Prostate gland (tissue), 2 donors: Measurements from ENCODE around the gene INPP5E. TPM values are rescaled to one million over a fixed set of nuclear protein-coding genes. Genes with fewer than 3 reads are reported as not detected.

Experiments
- DNase-seq: peaks from one replicate; pipeline ENCODE4 v3.0.0-alpha.2; 2019; ENCODE audit warnings: low spot score
- H3K27ac ChIP-seq, 2 donors: fragments of 200-600 bp; sonication (generic); 2 replicates each; pipeline ENCODE4 v1.5.1; 2017 to 2019
- H3K27me3 ChIP-seq: fragments of 200-600 bp; sonication (generic); replicated peaks from 2 replicates; pipeline ENCODE4 v1.5.1; 2019; ENCODE audit not compliant: insufficient read depth
- H3K36me3 ChIP-seq, 2 donors: fragments of 200-600 bp; sonication (generic); 1 replicate in 1 of 2; 2 replicates in 1 of 2; pipeline versions ENCODE4 v1.5.1 to v1.8.1; 2017 to 2019
- H3K4me1 ChIP-seq: fragments of 200-600 bp; sonication (generic); replicated peaks from 2 replicates; pipeline ENCODE4 v1.5.1; 2019
- H3K4me3 ChIP-seq, 2 donors: fragments of 200-600 bp; sonication (generic); 2 replicates each; pipeline ENCODE4 v1.5.1; 2017 to 2019
- H3K9me3 ChIP-seq: fragments of 200-600 bp; sonication (generic); 2 replicates; pipeline ENCODE4 v1.5.1; 2017
- POLR2A ChIP-seq: fragments of 450-650 bp; IDR thresholded peaks from one replicate; pipeline ENCODE4 v1.6.1; 2016; ENCODE audit warnings: antibody characterized with exemption, mild to moderate bottlenecking
- POLR2AphosphoS5 ChIP-seq: sonication (generic); formaldehyde crosslinking; IDR thresholded peaks from one replicate; pipeline ENCODE4 v1.6.1; 2017; ENCODE audit warnings: antibody characterized with exemption
- WGBS: methylation state at CpG from one replicate; pipeline ENCODE4 v1.1.5; 2018; 5-methylcytosine and 5-hydroxymethylcytosine counted together
- intact Hi-C: fragments of 100-400 bp; cut with DNase I; formaldehyde crosslinking; loops from one replicate; pipeline ENCODE4 v1.14.2; 2022
- total RNA-seq, 2 donors: library from RNA; depleted of rRNA; stranded (reverse); fragments of >200 nt; gene quantifications; one replicate each; pipeline ENCODE4 v1.1.0, GENCODE V29; 2016
- TF ChIP-seq, protein P1 (sequence below), 4 experiments: fragments of 200-600 bp in 2 of 4; fragments of 450-650 bp in 2 of 4; sonication (generic) in 2 of 4; IDR thresholded peaks; 1 replicate in 3 of 4; 2 replicates in 1 of 4; pipeline ENCODE4 v1.5.1; 2016 to 2019; ENCODE audit warnings: antibody characterized with exemption in 4 of 4, mild to moderate bottlenecking in 2 of 4, moderate library complexity in 2 of 4

Gene INPP5E
- total RNA-seq, 2 donors from 2014 or later, result 10.7 to 22.7 TPM

DNA sequence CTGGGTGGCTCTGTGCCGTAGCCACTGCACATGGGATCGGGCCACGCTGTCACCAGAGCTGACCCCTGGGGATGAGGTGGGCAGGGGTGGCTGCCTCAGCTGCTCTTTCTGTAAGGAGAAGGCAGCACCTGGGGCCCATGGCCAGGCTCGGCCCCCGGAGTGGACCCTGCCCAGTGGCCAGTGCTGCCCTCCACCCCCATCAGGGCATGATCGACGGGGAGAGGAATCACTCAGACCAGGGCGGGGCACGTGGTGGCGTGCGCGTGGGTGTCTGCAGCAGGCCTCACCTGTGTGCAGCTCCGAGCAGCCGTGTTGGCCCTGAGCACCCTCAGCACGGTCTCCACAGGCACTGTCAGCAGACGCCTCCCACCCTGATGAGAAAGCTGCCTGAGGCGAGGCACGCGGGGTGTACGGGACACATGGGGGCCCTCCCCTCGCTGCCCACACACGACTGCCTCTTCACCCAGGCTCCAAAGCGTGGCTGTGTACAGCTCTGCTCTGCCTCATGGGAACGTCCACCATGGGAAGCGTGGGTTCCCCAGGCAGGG lies 57.6 kb downstream of the INPP5E start:
- intact Hi-C loops, result no loop called here

DNA sequence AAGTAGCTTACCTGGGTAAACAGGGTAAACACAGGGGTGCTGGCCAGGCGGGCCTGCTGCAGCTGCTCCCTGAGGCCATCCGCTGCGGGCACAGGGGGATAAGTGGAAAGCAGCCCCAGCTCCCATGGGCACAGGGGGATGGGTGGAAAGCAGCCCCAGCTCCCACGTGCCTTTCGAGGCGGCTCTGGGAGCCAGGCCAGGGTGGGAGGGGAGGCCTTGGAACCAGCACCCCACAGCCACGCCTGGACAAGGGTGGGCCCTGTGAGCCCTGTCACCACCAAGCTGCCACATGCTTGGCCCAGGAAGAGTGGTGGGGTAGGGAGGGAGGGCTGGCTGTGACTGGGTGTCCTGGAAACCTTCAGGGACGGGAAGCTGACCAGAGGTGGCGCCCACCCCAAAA lies 58.3 kb downstream of the INPP5E start:
- H3K36me3 ChIP-seq, result no peaks in the 10 kb centered on the region
- intact Hi-C loops, result no loop called here
- H3K9me3 ChIP-seq, result no peaks in the 10 kb centered on the region
- H3K4me3 ChIP-seq, result no peak overlapping the region
- no peaks in the 10 kb centered on the region for H3K4me1 ChIP-seq
- no peak overlapping the region for H3K27ac ChIP-seq
- no peaks in the 10 kb centered on the region for H3K27me3 ChIP-seq
- 80% methylated on average over 9 of the region's 9 CpGs for WGBS
- DNase-seq, result no peak
- TF ChIP-seq, protein P1, sequence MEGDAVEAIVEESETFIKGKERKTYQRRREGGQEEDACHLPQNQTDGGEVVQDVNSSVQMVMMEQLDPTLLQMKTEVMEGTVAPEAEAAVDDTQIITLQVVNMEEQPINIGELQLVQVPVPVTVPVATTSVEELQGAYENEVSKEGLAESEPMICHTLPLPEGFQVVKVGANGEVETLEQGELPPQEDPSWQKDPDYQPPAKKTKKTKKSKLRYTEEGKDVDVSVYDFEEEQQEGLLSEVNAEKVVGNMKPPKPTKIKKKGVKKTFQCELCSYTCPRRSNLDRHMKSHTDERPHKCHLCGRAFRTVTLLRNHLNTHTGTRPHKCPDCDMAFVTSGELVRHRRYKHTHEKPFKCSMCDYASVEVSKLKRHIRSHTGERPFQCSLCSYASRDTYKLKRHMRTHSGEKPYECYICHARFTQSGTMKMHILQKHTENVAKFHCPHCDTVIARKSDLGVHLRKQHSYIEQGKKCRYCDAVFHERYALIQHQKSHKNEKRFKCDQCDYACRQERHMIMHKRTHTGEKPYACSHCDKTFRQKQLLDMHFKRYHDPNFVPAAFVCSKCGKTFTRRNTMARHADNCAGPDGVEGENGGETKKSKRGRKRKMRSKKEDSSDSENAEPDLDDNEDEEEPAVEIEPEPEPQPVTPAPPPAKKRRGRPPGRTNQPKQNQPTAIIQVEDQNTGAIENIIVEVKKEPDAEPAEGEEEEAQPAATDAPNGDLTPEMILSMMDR (IDR thresholded peaks at IDR 0.05), result no peak
- TF ChIP-seq POLR2A, result no peak
- TF ChIP-seq POLR2AphosphoS5, result no peak

More for the DNA sequence above, 57.6 kb downstream of the INPP5E start:
- no peak for TF ChIP-seq POLR2A
- TF ChIP-seq, protein P1 (IDR thresholded peaks at IDR 0.05), result no peak
- TF ChIP-seq POLR2AphosphoS5, result no peak
- Histone ChIP-seq H3K9me3 (no peaks in the 10 kb centered on the region), H3K36me3 (no peaks in the 10 kb centered on the region), H3K27me3 (no peaks in the 10 kb centered on the region), H3K27ac (no peak overlapping the region), H3K4me3 (no peak overlapping the region), H3K4me1 (no peaks in the 10 kb centered on the region)
- no peak for DNase-seq
- WGBS, result 92% methylated on average over 22 of the region's 25 CpGs

DNA sequence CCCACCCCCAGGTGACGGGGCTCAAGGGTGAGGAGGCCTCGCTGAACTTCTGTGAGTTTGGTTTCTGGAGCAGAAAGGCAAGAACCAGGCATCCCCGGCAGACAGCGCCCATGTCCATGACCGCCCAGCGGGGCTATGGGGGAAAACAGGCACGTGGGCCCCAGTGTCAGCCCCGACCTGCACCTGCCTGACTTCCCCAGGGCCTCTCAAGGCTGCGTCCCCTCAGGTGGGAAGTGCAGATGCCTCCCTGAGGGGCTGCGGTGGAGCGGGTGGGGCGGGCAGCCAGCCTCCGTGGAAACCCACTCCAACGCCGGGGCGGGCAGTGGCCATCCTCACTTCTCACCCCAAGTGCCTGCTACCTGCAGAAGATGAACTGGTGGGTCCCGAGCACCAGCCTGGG lies 59.3 kb downstream of the INPP5E start:
- no peak for DNase-seq
- WGBS, result 98% methylated on average over 14 of the region's 17 CpGs
- Histone ChIP-seq H3K27ac (no peak overlapping the region), H3K27me3 (no peaks in the 10 kb centered on the region), H3K36me3 (no peaks in the 10 kb centered on the region), H3K4me1 (no peaks in the 10 kb centered on the region), H3K9me3 (no peaks in the 10 kb centered on the region), H3K4me3 (no peak overlapping the region)
- TF ChIP-seq POLR2AphosphoS5, result no peak
- TF ChIP-seq, protein P1 (IDR thresholded peaks at IDR 0.05), result no peak
- TF ChIP-seq POLR2A, result no peak
- intact Hi-C loops, result no loop called here

DNA sequence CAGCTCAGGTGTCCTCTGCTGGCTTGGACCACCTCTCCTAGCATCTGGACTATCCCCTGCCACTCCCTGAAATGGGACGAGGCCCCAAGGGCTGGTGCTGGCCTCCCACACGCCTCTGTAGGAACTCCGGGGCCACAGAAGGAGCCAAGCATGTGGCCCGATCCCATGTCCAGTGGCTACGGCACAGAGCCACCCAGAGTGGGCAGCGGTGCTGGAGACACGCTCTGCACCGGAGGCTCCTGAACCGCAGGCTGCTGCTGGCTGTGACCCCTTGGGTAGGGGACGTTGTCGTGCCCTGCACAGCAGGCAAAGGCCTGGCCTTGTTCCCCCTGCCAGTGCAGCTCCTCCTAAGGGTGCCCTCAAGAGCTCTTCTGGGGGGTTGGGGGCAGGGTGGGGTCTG lies 59.8 kb downstream of the INPP5E start:
- intact Hi-C loops, result no loop called here
- H3K36me3 ChIP-seq, result no peaks in the 10 kb centered on the region

DNA sequence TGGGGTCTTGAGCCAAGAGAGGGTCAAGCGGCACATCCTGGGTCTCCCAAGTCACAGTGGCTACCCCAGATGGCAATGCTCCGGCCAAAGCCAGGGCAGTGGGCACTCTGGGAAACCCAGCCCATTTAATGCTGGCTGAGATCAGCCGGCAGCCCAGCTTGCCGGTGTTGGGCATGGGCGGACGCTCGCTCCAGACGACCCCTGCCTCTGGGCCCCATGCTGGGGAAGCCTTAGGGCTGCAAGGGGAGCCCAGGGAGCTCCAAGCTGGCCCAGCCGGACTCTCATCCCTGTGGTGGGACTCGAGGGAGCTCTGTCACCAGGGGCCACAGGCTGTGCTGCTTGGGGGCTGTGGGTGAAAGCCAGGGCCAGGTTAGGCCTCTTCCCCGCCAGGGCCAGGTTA lies 60.2 kb downstream of the INPP5E start:
- TF ChIP-seq, protein P1 (IDR thresholded peaks at IDR 0.05), result no peak
- no peak for TF ChIP-seq POLR2A
- TF ChIP-seq POLR2AphosphoS5, result no peak
- Histone ChIP-seq H3K36me3 (no peaks in the 10 kb centered on the region), H3K27ac (no peak overlapping the region), H3K4me3 (no peak overlapping the region), H3K27me3 (no peaks in the 10 kb centered on the region), H3K9me3 (no peaks in the 10 kb centered on the region), H3K4me1 (no peaks in the 10 kb centered on the region)
- intact Hi-C loops, result no loop called here
- 83% methylated on average over 11 of the region's 11 CpGs for WGBS
- DNase-seq, result no peak

More for the DNA sequence above, 59.8 kb downstream of the INPP5E start:
- Histone ChIP-seq H3K9me3 (no peaks in the 10 kb centered on the region), H3K27me3 (no peaks in the 10 kb centered on the region), H3K4me3 (no peak overlapping the region), H3K27ac (no peak overlapping the region), H3K4me1 (no peaks in the 10 kb centered on the region)
- no peak for DNase-seq
- WGBS, result 84% methylated on average over 6 of the region's 11 CpGs
- no peak for TF ChIP-seq POLR2AphosphoS5
- TF ChIP-seq, protein P1 (IDR thresholded peaks at IDR 0.05), result no peak
- TF ChIP-seq POLR2A, result no peak
